ENCODE data around the gene LEFTY2.

LEFTY2 gene

DNA sequence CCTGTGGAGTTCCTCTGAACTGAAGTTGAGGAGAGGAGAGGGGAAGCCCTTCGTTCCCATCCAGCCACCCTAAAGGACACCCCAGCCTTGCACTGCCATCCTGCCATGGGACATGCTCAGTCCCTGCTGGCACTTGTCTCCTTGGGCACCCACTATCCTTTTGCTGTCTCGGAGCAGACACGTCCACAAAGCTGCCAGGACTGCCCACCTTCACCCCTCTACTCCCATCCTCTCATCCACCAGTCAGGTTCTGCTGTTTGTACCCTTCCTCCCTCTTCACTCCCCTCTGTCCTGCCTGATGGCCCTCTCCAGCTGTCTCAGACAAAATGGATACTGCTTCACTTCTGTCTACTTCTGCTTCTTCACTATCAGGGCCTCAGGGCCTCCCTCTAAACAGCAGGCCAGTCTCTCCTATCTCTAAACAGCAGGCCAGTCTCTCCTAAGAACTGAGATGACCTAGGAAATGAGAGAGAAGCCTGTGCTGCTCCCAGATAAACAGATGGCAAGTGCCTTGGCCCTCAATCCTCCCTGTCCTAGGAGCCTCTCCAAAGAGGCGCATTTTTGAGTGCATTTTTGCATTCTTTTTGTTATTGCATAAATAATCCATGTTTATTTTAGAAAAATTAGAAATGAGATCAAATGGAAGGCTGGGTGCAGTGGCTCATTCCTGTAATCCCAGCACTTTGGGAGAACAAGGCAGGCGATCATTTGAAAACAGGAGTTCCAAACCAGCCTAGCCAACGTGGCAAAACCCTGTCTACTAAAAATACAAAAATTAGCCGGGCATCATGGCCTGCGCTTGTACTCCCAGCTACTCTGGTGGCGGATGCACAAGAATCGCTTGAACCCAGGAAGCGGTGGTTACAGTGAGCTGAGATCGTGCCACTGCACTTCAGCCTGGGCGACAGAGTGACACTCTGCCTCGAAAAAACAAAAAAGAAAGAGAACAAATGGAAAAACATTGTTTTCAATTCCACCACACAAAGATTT is 12.5 kb downstream of the LEFTY2 start:
- H3K4me3 ChIP-seq (ENCODE audit: low read length), result no peak overlapping the region
- TF ChIP-seq, protein P1, sequence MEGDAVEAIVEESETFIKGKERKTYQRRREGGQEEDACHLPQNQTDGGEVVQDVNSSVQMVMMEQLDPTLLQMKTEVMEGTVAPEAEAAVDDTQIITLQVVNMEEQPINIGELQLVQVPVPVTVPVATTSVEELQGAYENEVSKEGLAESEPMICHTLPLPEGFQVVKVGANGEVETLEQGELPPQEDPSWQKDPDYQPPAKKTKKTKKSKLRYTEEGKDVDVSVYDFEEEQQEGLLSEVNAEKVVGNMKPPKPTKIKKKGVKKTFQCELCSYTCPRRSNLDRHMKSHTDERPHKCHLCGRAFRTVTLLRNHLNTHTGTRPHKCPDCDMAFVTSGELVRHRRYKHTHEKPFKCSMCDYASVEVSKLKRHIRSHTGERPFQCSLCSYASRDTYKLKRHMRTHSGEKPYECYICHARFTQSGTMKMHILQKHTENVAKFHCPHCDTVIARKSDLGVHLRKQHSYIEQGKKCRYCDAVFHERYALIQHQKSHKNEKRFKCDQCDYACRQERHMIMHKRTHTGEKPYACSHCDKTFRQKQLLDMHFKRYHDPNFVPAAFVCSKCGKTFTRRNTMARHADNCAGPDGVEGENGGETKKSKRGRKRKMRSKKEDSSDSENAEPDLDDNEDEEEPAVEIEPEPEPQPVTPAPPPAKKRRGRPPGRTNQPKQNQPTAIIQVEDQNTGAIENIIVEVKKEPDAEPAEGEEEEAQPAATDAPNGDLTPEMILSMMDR (conservative IDR thresholded peaks at IDR 0.05; ENCODE audit: low read length), result no peak
- no peak for DNase-seq (ENCODE audit: low read depth)

DNA sequence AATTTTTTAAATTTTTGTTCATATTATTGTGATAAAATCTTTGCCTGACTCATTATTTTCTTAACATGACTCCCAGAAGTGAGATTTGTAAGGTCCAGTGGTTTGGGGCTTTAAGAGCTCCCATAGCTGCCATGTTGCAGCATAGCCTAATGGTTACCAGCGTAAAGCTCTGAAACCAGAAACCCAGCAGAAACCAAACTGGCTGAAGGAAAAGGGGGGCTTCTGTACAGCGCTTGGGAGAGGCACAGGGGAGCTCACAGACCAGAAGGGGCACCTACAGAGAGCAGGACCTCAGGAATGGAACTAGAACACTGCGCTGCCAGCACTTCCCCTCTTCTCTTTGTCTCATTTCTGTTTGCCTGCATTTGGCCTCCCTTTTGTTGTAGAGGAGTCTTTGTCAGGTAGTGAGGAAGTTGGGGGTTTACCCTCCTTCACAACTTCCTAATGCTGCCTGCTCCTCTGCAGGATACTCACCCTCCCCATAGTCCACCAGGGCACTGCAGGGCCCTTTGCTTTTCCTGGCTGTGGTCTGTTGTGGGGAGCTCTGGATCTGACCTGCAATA is 14.4 kb downstream of the LEFTY2 start:
- no peak overlapping the region for H3K4me3 ChIP-seq (ENCODE audit: low read length)
- TF ChIP-seq, protein P1 (conservative IDR thresholded peaks at IDR 0.05; ENCODE audit: low read length), result no peak
- DNase-seq (ENCODE audit: low read depth), result no peak

DNA sequence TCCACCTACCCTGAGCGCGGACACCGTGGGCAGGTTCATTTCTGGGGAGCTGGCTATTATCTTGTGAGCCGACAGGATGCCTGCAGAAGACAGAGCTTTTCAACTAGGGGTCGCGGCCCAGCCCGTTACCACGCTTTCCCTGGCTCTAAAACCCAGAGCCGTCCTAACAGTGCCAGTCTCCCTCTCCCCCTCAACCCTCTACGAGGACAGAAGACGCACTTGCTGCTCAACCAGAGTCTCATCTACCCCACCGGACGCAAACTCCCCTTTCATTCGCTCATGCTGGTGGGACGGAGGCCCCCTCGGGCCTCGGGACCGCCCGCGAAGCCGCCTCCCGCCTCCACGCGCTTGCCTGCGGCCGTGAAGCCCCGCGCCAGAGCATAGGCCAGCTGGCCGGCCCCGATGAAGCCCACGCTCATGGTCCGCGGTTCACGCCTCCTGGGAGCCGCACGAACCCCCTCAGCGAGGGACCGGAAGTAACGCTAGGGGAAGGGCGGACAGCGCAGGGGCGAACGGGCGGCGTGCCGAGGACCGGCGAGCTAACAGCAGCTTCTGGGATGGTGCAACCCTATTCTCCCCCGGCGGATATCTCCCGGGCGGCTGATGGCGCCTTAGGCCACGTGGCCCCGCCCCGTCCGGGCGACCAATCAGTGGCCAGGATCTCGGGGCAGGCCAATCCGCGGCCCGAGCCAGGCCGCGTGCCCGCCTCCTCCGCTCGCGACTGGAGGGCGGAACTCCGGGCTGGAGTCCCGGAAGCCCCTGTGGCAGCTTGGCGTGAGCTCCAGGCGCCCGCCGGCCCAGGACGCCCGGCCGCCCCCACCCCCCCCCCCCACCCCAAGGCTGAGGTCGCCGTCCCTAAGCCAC is 17.1 kb downstream of the LEFTY2 start, which contains the start of gene PYCR2:
Gene PYCR2, minus strand, starts transcription at position 559 of the 864 bp plus-strand sequence. Its CDS starts 140 bp downstream, at position 419.
- TF ChIP-seq, protein P1 (conservative IDR thresholded peaks at IDR 0.05; ENCODE audit: low read length), result no peak
- DNase-seq (ENCODE audit: low read depth), result peak; percentile 96
- peak within 1 kb of the TSS; percentile 95 for H3K4me3 ChIP-seq (ENCODE audit: low read length)

DNA sequence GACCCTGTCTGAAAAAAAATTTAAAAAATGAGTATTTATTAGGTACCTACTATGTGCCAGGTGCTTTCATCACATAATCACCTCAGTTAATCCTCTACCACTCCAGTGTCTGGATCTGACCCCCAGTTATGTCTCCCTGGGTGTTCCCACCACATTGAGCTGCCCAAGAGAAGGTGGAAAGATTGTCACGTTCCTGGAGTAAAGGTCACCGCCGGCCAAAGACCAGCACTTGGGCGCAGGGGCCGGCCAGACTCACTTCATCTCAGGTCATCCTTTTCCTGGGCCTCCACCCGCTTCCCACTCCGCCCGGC is 17.7 kb downstream of the LEFTY2 start:
- peak overlapping the region; percentile 95 for H3K4me3 ChIP-seq (ENCODE audit: low read length)
- TF ChIP-seq, protein P1 (conservative IDR thresholded peaks at IDR 0.05; ENCODE audit: low read length), result no peak
- DNase-seq (ENCODE audit: low read depth), result no peak

DNA sequence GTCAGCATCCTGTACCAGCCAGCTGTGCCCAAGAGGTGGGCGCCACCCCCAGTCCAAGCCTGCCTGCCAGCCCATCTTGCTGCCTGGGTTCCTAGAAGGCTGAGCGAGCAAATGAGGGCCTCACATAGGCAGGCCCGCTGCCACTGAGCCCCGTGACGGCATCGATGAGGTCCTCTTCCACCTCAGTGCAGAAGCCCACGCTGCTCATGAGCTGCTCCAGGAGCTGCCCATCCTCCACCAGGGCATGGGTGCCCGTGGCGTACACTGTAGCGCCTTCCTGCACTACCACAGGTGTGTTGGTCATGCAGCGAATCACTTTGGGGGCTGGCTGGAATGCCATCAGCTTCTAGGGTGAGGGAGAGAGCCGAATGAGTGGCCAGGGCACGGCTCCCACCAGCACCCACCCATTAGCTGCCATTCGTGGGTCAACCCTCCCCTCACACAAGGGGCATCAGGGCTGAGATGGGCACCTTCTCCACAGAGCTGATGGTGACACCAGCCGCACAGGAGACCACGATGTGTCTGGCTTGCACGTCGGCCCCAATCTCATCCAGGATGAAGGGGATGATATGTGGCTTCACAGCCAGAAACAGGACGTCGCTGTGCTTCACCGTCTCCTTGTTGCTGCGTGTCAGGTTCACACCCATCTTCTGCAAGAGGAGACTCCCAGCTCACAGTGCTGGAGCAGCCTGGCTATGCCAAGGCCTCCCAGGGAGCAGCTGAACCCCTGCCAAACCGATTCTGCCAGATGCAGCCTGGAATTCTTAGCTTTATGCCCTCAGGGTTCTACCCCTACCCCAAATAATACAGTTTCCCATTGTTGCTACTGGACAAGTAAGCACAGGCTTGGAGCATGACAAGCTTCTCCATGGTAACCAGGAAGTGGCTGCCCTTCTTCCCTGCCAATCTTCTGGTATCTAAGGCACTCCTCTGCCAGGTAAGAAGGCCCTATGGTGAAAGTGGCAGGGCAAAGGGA is 19.0 kb downstream of the LEFTY2 start:
- DNase-seq (ENCODE audit: low read depth), result peak; percentile 25
- TF ChIP-seq, protein P1 (conservative IDR thresholded peaks at IDR 0.05; ENCODE audit: low read length), result no peak
- H3K4me3 ChIP-seq (ENCODE audit: low read length), result 0 out of 2 replicates have a peak overlapping the region, but pooled peaks have one; percentile 7

DNA sequence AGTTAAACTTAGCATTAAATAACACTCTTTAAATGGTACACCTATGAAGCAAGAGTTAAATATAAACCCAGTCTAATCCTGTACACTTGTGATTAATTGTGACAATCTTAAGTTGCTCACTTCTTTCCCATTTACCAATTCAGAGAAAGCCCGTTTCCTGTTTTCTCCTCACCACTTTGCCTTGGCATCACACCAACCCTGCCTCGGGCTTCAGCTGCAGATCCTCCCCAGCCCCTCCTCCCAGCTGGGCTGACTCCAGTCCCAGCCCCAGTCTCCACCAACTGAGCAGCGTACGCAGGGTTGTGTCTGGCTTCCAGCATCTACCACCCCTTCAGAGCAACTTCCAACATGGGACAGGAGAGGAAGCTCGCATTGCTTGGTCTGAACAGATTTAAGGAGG is 21.1 kb downstream of the LEFTY2 start:
- no peak overlapping the region for H3K4me3 ChIP-seq (ENCODE audit: low read length)
- DNase-seq (ENCODE audit: low read depth), result peak; percentile 87
- TF ChIP-seq, protein P1 (conservative IDR thresholded peaks at IDR 0.05; ENCODE audit: low read length), result no peak

All from AG10803 (cell line).